B cell (primary cell): ENCODE results near the gene CCNI. TPM values are rescaled to one million over a fixed set of nuclear protein-coding genes. Genes with fewer than 3 reads are reported as not detected.
A peak's percentile ranks its signal among the peaks of the same experiment; 100 is the strongest.

Experiments
- ATAC-seq: fragments of 200-7000 bp; cut with Tn5 transposase; one replicate; pipeline ENCODE4 v1.10.0; 2021; ENCODE audit warnings: low read depth, mild to moderate bottlenecking, moderate number of reproducible peaks, moderate library complexity
- CTCF ChIA-PET: fragments of 350-600 bp; sonication (Branson Sonifier 250); formaldehyde crosslinking; loops from one replicate; lab custom pipeline; 2021; ENCODE audit warnings: antibody characterized with exemption, inconsistent platforms; lab: Charles Lee
- POLR2A ChIA-PET: fragments of 350-600 bp; sonication (Branson Sonifier 250); formaldehyde crosslinking; loops from one replicate; lab custom pipeline; 2021; ENCODE audit warnings: antibody characterized with exemption; lab: Charles Lee
- DNase-seq: peaks from one replicate; pipeline ENCODE4 v3.0.0; 2013
- H2AFZ ChIP-seq: 2 replicates; pipeline ENCODE4 v1.6.1; 2012; ENCODE audit warnings: mild to moderate bottlenecking, low read depth, low read length; ENCODE audit not compliant: insufficient read depth, poor library complexity, severe bottlenecking
- H3K27ac ChIP-seq, 2 donors: 1 replicate in 1 of 2; 2 replicates in 1 of 2; pipeline ENCODE4 v1.5.1; 2012 to 2013; ENCODE audit warnings: low read length in 2 of 2, mild to moderate bottlenecking in 2 of 2, moderate library complexity in 1 of 2
- H3K27me3 ChIP-seq, 4 experiments: fragments of 200-600 bp in 1 of 4; sonication (generic) in 1 of 4; replicated peaks in 1 of 4; 1 replicate in 2 of 4; 2 replicates in 2 of 4; pipeline versions ENCODE4 v1.6.1 to v1.7.0; 2013 to 2016; ENCODE audit warnings: low read length in 3 of 4, mild to moderate bottlenecking in 2 of 4, mixed read lengths in 1 of 4, moderate library complexity in 1 of 4; ENCODE audit not compliant: insufficient read depth in 4 of 4, control insufficient read depth in 3 of 4; ENCODE audit errors: control extremely low read depth in 1 of 4
- H3K36me3 ChIP-seq, 2 experiments: replicated peaks in 1 of 2; 1 replicate in 1 of 2; 2 replicates in 1 of 2; pipeline versions ENCODE4 v1.6.1 to v1.7.1; 2013; ENCODE audit warnings: low read length in 1 of 2; ENCODE audit not compliant: insufficient read depth in 2 of 2, control insufficient read depth in 1 of 2; ENCODE audit errors: control extremely low read depth in 1 of 2, extremely low read depth in 1 of 2
- H3K4me1 ChIP-seq, 2 donors: fragments of 200-600 bp in 1 of 2; sonication (generic) in 1 of 2; 1 replicate in 1 of 2; 2 replicates in 1 of 2; pipeline versions ENCODE4 v1.5.1 to v1.6.1; 2013 to 2017; ENCODE audit warnings: low read length in 2 of 2; ENCODE audit not compliant: control insufficient read depth in 2 of 2, insufficient read depth in 2 of 2
- H3K4me2 ChIP-seq: replicated peaks from 2 replicates; pipeline ENCODE3; 2012; ENCODE audit warnings: mild to moderate bottlenecking, low read depth, low read length; ENCODE audit not compliant: poor library complexity, severe bottlenecking
- H3K4me3 ChIP-seq, 5 experiments: fragments of 200-600 bp in 1 of 5; sonication (generic) in 1 of 5; 1 replicate in 3 of 5; 2 replicates in 2 of 5; pipeline versions ENCODE4 v1.5.1 to v1.7.0; 2011 to 2016; ENCODE audit warnings: low read length in 4 of 5, mild to moderate bottlenecking in 4 of 5, low read depth in 2 of 5, control low read depth in 1 of 5, moderate library complexity in 1 of 5; ENCODE audit not compliant: insufficient read depth in 1 of 5; ENCODE audit errors: control extremely low read depth in 1 of 5, extremely low read depth in 1 of 5
- H3K79me2 ChIP-seq: fragments of 200-600 bp; sonication (generic); one replicate; pipeline ENCODE4 v1.6.0; 2016; ENCODE audit warnings: low read length; ENCODE audit not compliant: control insufficient read depth, insufficient read depth
- H3K9ac ChIP-seq: fragments of 200-600 bp; sonication (generic); 2 replicates; pipeline ENCODE4 v1.6.1; 2017; ENCODE audit warnings: mild to moderate bottlenecking, low read length, moderate library complexity
- H3K9me3 ChIP-seq, 3 donors: one replicate each; pipeline versions ENCODE4 v1.6.1 to v1.7.1; 2013; ENCODE audit warnings: low read length in 2 of 3; ENCODE audit not compliant: control insufficient read depth in 2 of 3, insufficient read depth in 1 of 3; ENCODE audit errors: control extremely low read depth in 1 of 3
- H4K20me1 ChIP-seq: 2 replicates; pipeline ENCODE4 v1.6.0; 2012; ENCODE audit warnings: mild to moderate bottlenecking, low read length; ENCODE audit not compliant: insufficient read depth, control insufficient read depth, poor library complexity, severe bottlenecking
- H3K27ac Mint-ChIP-seq: one replicate; pipeline ENCODE4 v1.8.0; 2021; ENCODE audit warnings: mixed read lengths
- H3K27me3 Mint-ChIP-seq: one replicate; pipeline ENCODE4 v1.8.0; 2021; ENCODE audit warnings: mixed read lengths
- H3K4me1 Mint-ChIP-seq: one replicate; pipeline ENCODE4 v1.8.0; 2021; ENCODE audit warnings: mixed read lengths
- H3K4me3 Mint-ChIP-seq: one replicate; pipeline ENCODE4 v1.8.0; 2021; ENCODE audit warnings: mixed read lengths
- H3K9me3 Mint-ChIP-seq: one replicate; pipeline ENCODE4 v1.8.0; 2022; ENCODE audit warnings: mixed read lengths; ENCODE audit not compliant: insufficient read depth
- CTCF ChIP-seq: fragments of 200-600 bp; IDR thresholded peaks from one replicate; pipeline ENCODE4 v1.8.0; 2022; ENCODE audit warnings: antibody characterized with exemption, mild to moderate bottlenecking
- EZH2 ChIP-seq: IDR thresholded peaks from 2 replicates; pipeline ENCODE4 v1.6.1; 2012; ENCODE audit warnings: borderline replicate concordance, low read depth, mild to moderate bottlenecking, moderate library complexity, low read length; ENCODE audit not compliant: insufficient read depth, poor library complexity, severe bottlenecking
- WGBS: methylation state at CpG from one replicate; pipeline ENCODE4 v1.1.5; 2013; ENCODE audit warnings: missing lambda C conversion rate; ENCODE audit not compliant: insufficient coverage; 5-methylcytosine and 5-hydroxymethylcytosine counted together
- intact Hi-C: fragments of 100-400 bp; cut with micrococcal nuclease; formaldehyde crosslinking; loops from one replicate; pipeline ENCODE4 v1.10.0; 2022
- polyA plus RNA-seq: library from polyadenylated mRNA; depleted of rRNA; stranded (reverse); fragments of >200 nt; gene quantifications from 2 replicates; pipeline ENCODE4 v1.2.3, GENCODE V29; 2012
- total RNA-seq, 2 donors: library from RNA; stranded (reverse); fragments of 120-200 nt in 1 of 2; gene quantifications; 1 replicate in 1 of 2; 2 replicates in 1 of 2; pipeline versions ENCODE4 v1.2.3 to v1.2.4, GENCODE V29; 2013 to 2022

The CCNI gene
- total and polyA plus RNA-seq, 2 donors (not counting 1 experiment from before 2014, with no cell fraction given) = 95.1 to 314 TPM

DNA sequence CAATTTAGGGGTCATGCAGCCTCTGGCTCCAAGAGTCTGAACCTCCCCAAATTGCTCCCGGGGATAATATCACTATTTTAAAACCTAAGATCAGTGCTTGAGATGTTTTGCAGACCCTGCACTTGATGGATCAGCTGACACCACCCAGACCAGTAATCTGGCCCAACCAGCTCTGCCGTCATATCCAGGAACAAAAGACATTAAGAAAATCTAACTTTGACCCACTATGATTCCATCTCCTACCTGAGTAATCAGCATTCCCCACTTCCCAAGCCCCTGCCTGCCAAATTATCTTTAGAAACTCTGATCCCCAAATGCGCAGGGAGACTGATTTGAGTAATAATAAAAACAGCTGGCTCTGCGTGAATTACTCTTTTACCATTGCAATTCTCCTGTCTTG lies 46.9 kb upstream of the CCNI start:
- H3K4me2 ChIP-seq = no peak overlapping the region
- H3K4me3 Mint-ChIP-seq = no peak overlapping the region
- intact Hi-C loops = loop anchor here (1.0 kb wide), 1 partner anchor 31 kb away; no protein-coding TSS in a partner anchor
- H3K4me1 ChIP-seq = peaks cover 56 to 65% of the 10 kb centered on the region in 2 donors
- POLR2A ChIA-PET = no interaction called here
- no peak overlapping the region for H3K4me3 ChIP-seq
- H3K27me3 ChIP-seq = no peaks in the 10 kb centered on the region
- CTCF ChIA-PET = interaction anchor here (1.0 to 9.5 kb wide), 5 partner anchors 26 to 81 kb away, joined by 3 to 232 read pairs (median 106); partner anchors contain the start of gene CCNG2
- no peak overlapping the region for H2AFZ ChIP-seq
- peaks cover 66% of the 10 kb centered on the region for H3K4me1 Mint-ChIP-seq
- H3K27me3 Mint-ChIP-seq = no peaks in the 10 kb centered on the region
- no peak for DNase-seq
- 100% methylated on average over 2 of the region's 4 CpGs for WGBS
- no peak overlapping the region for H3K27ac ChIP-seq
- no peaks in the 10 kb centered on the region for H3K9me3 Mint-ChIP-seq
- no peak overlapping the region for H3K9ac ChIP-seq
- H3K9me3 ChIP-seq = no peaks in the 10 kb centered on the region
- TF ChIP-seq CTCF = no peak
- no peak for TF ChIP-seq EZH2
- H3K27ac Mint-ChIP-seq = no peak overlapping the region
- H4K20me1 ChIP-seq = no peaks in the 10 kb centered on the region
- no peaks in the 10 kb centered on the region for H3K36me3 ChIP-seq
- no peak for ATAC-seq
- no peaks in the 10 kb centered on the region for H3K79me2 ChIP-seq

GRCh38 chr4:77121736-77122240 lies 46.0 kb upstream of the CCNI start:
- no peaks in the 10 kb centered on the region for H3K27me3 Mint-ChIP-seq

More at GRCh38 chr4:77121736-77122240, 46.0 kb upstream of the CCNI start:
- H3K27me3 ChIP-seq = no peaks in the 10 kb centered on the region
- TF ChIP-seq CTCF = no peak
- TF ChIP-seq EZH2 = no peak
- Mint-ChIP-seq H3K4me1 (peaks cover 58% of the 10 kb centered on the region), H3K4me3 (no peak overlapping the region), H3K9me3 (no peaks in the 10 kb centered on the region), H3K27ac (peak overlapping the region; percentile 20)
- H3K36me3 ChIP-seq = no peaks in the 10 kb centered on the region
- POLR2A ChIA-PET = interaction anchor here (1.3 kb wide), 1 partner anchor 35 kb away, joined by 12 read pairs; the partner anchor contains the start of gene CCNG2
- H3K4me2 ChIP-seq = peak overlapping the region; percentile 14
- no peak overlapping the region for H3K9ac ChIP-seq
- H4K20me1 ChIP-seq = no peaks in the 10 kb centered on the region
- no peaks in the 10 kb centered on the region for H3K79me2 ChIP-seq
- CTCF ChIA-PET = interaction anchor here (0.6 to 9.5 kb wide), 13 partner anchors 10 to 82 kb away, joined by 4 to 232 read pairs (median 7); partner anchors contain the start of gene CCNG2
- no peak overlapping the region for H2AFZ ChIP-seq
- no peak overlapping the region for H3K4me3 ChIP-seq
- DNase-seq = no peak
- peaks cover 50 to 57% of the 10 kb centered on the region in 2 donors for H3K4me1 ChIP-seq
- 100% methylated on average over 2 of the region's 5 CpGs for WGBS
- ATAC-seq = no peak
- intact Hi-C loops = loop anchor here (1.0 kb wide), 1 partner anchor 82 kb away; no protein-coding TSS in a partner anchor
- no peaks in the 10 kb centered on the region for H3K9me3 ChIP-seq
- no peak overlapping the region for H3K27ac ChIP-seq
